ENCODE data around the gene CLIC4. TPM values are rescaled to one million over a fixed set of nuclear protein-coding genes. Genes with fewer than 3 reads are reported as not detected.

The CLIC4 gene
- polyA plus RNA-seq, 1 experiment, result 561 TPM

DNA sequence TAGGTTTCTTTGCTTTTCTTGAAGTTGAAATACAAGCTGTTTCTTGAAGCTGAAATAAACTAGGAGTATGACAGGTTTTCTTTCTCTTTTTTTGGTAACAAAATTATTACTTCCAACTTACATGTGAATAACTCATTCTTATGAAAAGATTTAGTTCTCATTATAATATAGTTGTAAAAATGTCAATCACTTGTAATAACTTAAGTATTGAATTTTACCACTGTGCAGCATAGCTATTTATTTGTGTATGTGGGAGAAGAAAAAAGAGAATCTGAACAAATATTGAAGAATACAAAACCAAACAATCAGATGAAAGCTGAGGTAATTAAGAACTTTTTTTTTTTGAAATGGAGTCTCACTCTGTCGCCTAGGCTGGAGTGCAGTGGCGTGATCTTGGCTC lies 11.1 kb downstream of the CLIC4 start:
- no peak overlapping the region for H3K27ac ChIP-seq (ENCODE audit: low read depth, low read length)
- ChIA-PET POLR2A (interaction anchor here (0.7 kb wide), 2 partner anchors 17 to 76 kb away, joined by 3 read pairs; no protein-coding TSS in a partner anchor), CTCF (interaction anchor here (0.7 to 1.2 kb wide), 2 partner anchors 68 to 79 kb away, joined by 3 to 5 read pairs; no protein-coding TSS in a partner anchor)
- TF ChIP-seq, protein P1, sequence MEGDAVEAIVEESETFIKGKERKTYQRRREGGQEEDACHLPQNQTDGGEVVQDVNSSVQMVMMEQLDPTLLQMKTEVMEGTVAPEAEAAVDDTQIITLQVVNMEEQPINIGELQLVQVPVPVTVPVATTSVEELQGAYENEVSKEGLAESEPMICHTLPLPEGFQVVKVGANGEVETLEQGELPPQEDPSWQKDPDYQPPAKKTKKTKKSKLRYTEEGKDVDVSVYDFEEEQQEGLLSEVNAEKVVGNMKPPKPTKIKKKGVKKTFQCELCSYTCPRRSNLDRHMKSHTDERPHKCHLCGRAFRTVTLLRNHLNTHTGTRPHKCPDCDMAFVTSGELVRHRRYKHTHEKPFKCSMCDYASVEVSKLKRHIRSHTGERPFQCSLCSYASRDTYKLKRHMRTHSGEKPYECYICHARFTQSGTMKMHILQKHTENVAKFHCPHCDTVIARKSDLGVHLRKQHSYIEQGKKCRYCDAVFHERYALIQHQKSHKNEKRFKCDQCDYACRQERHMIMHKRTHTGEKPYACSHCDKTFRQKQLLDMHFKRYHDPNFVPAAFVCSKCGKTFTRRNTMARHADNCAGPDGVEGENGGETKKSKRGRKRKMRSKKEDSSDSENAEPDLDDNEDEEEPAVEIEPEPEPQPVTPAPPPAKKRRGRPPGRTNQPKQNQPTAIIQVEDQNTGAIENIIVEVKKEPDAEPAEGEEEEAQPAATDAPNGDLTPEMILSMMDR (IDR thresholded peaks at IDR 0.05; ENCODE audit: low read depth, low read length), result no peak
- no peaks in the 10 kb centered on the region for H3K9me3 ChIP-seq (ENCODE audit: control insufficient read depth, insufficient read depth, low read length)
- no peaks in the 10 kb centered on the region for H3K27me3 ChIP-seq (ENCODE audit: control insufficient read depth, insufficient read depth, low read length)
- DNase-seq (ENCODE audit: low read depth, low spot score), result no peak
- no peak overlapping the region for H3K4me3 ChIP-seq (ENCODE audit: low read depth, low read length)

DNA sequence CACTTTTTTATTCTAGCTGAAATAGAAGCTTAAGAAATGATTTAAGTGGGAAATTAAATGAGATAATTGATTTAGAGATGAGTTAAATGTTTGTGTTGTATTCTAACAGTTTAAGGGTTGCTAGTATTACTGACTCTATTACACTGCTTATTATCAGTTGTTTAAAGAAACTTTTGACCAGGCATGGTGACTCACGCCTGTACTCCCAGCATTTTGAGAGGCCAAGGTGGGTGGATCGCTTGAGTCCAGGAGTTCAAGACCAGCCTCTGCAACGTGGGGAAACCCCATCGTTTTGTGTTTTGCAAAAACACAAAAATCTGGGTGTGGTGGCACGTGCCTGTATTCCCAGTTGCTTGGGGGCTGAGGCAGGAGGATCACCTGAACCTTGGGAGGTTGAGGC lies 14.2 kb downstream of the CLIC4 start:
- Histone ChIP-seq H3K4me3 (ENCODE audit: low read depth, low read length) (no peak overlapping the region), H3K27ac (ENCODE audit: low read depth, low read length) (no peak overlapping the region), H3K9me3 (ENCODE audit: control insufficient read depth, insufficient read depth, low read length) (no peaks in the 10 kb centered on the region), H3K27me3 (ENCODE audit: control insufficient read depth, insufficient read depth, low read length) (no peaks in the 10 kb centered on the region)
- ChIA-PET CTCF (no interaction called here), POLR2A (no interaction called here)
- DNase-seq (ENCODE audit: low read depth, low spot score), result no peak
- TF ChIP-seq, protein P1 (IDR thresholded peaks at IDR 0.05; ENCODE audit: low read depth, low read length), result no peak

DNA sequence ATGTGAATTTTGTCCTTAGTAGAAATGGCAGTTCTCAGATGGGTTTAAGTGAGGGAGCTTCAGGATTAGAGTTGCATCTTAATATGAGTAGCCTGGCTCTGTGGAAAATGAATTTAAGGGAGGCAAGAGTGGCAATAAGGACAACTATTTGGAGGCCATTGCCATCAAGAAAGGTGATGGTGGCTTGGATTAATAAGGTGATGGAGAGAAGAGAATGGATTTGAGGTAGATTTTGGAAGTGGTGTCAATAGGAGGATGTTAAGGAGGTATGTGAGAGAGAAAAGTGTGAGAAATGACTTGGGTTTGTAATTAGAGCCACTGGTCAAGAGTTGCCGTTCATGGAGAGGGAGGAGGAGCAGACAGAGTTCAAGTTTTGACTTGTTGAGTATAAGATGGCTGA lies 16.3 kb downstream of the CLIC4 start:
- TF ChIP-seq, protein P1 (IDR thresholded peaks at IDR 0.05; ENCODE audit: low read depth, low read length), result no peak
- Histone ChIP-seq H3K9me3 (ENCODE audit: control insufficient read depth, insufficient read depth, low read length) (no peaks in the 10 kb centered on the region), H3K27ac (ENCODE audit: low read depth, low read length) (no peak overlapping the region), H3K4me3 (ENCODE audit: low read depth, low read length) (no peak overlapping the region), H3K27me3 (ENCODE audit: control insufficient read depth, insufficient read depth, low read length) (no peaks in the 10 kb centered on the region)
- POLR2A ChIA-PET, result no interaction called here
- no peak for DNase-seq (ENCODE audit: low read depth, low spot score)
- CTCF ChIA-PET, result no interaction called here

DNA sequence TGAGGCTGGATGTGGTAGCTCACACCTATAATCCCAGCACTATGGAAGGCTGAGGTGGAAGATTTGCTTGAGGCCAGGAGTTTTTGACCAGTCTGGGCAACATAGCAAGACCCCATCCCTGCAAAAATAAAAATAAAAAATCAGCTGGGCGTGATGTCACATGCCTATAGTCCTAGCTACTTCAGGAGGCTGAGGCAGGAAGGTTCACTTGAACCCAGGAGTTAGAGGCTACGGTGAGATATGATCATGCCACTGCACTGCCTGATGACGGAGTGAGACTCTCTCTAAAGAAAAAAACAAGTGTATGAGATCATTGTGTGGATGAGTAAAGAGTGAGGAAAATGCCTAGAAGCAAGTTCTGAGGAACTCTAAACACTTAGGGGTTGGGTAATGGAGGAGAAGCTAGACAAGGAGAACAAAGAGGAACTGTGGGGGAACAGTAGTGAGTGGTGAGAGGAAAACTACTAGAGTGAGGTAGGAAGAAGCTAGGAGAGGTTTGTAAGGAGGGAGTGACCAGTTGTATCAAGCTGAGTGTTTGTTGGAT lies 17.0 kb downstream of the CLIC4 start:
- TF ChIP-seq, protein P1 (IDR thresholded peaks at IDR 0.05; ENCODE audit: low read depth, low read length), result no peak
- Histone ChIP-seq H3K27me3 (ENCODE audit: control insufficient read depth, insufficient read depth, low read length) (no peaks in the 10 kb centered on the region), H3K9me3 (ENCODE audit: control insufficient read depth, insufficient read depth, low read length) (no peaks in the 10 kb centered on the region), H3K27ac (ENCODE audit: low read depth, low read length) (peak overlapping the region; percentile 33), H3K4me3 (ENCODE audit: low read depth, low read length) (no peak overlapping the region)
- no peak for DNase-seq (ENCODE audit: low read depth, low spot score)
- ChIA-PET CTCF (interaction anchor here (0.7 to 1.0 kb wide), 3 partner anchors 8 to 73 kb away, joined by 3 read pairs; no protein-coding TSS in a partner anchor), POLR2A (interaction anchor here (1.3 kb wide), 1 partner anchor 17 kb away, joined by 3 read pairs; the partner anchor contains the start of gene CLIC4)

DNA sequence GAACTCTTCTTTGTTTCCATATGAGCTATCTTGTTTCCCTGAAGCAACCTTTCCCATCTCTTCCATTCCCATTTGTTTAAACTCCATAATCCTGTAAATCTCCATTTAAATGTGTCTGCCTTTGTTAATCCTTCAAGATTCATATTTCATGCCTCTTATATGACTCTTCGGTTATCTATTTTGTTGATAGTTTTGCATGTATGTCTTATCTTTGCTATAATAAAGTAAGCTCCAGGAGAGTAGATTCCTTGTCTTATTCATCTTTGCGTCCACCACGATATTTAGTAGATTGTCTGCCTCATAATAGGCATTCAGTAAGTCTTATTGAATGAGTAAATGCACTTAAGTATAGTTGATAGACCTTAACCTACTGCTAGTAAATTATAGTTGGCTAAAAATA lies 18.4 kb downstream of the CLIC4 start:
- no peak for DNase-seq (ENCODE audit: low read depth, low spot score)
- Histone ChIP-seq H3K27me3 (ENCODE audit: control insufficient read depth, insufficient read depth, low read length) (no peaks in the 10 kb centered on the region), H3K9me3 (ENCODE audit: control insufficient read depth, insufficient read depth, low read length) (no peaks in the 10 kb centered on the region), H3K27ac (ENCODE audit: low read depth, low read length) (no peak overlapping the region), H3K4me3 (ENCODE audit: low read depth, low read length) (no peak overlapping the region)
- TF ChIP-seq, protein P1 (IDR thresholded peaks at IDR 0.05; ENCODE audit: low read depth, low read length), result no peak
- ChIA-PET CTCF (interaction anchor here (0.6 kb wide), 1 partner anchor 64 kb away, joined by 3 read pairs; no protein-coding TSS in a partner anchor), POLR2A (no interaction called here)

Measured in AG04450 (cell line).